ENCODE results near the gene ACOT11.
"Not testable (repeated sequence)": the region's sequence is repeated elsewhere in the genome, so short reads cannot be mapped to it uniquely, and the experiment has no call there.

ACOT11 gene

DNA sequence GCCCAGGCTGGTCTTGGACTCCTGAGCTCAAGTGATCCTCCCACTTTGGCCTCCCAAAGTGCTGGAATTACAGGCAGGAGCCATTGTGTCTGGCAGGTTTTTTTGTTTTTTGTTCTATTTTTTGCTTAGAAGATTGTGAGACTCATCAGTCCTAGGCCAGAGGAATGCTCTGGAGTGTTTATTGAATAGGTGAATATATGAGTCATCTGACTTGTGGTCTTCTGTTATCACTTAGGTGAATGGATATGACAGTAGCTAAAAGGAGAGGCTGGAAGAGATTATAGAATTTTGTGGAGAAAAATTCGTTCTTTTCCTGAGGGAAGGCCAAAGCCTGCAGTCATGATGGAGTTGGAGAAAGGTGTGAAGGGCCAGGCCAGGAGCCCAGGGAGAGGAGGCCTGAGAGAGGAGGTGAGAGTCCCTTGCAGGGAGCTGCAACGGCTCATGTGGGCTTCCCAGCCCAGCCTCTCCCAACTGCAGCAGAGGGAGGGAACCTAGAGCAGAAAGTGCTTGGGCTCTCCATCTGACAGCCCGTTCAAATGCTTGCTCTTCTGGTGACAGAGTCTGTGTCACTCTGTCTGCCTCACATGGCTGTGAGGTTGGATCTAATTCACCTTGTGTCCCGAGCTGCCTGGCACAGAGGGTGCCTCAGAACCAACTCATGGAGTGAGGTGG is 31.6 kb upstream of the ACOT11 start:
- CTCF ChIA-PET = interaction anchor here (0.9 kb wide), 1 partner anchor 16 kb away, joined by 5 read pairs; no protein-coding TSS in a partner anchor
- H3K4me3 ChIP-seq (ENCODE audit: low read depth, low read length) = no peak overlapping the region
- POLR2A ChIA-PET = no interaction called here
- TF ChIP-seq, protein P1, sequence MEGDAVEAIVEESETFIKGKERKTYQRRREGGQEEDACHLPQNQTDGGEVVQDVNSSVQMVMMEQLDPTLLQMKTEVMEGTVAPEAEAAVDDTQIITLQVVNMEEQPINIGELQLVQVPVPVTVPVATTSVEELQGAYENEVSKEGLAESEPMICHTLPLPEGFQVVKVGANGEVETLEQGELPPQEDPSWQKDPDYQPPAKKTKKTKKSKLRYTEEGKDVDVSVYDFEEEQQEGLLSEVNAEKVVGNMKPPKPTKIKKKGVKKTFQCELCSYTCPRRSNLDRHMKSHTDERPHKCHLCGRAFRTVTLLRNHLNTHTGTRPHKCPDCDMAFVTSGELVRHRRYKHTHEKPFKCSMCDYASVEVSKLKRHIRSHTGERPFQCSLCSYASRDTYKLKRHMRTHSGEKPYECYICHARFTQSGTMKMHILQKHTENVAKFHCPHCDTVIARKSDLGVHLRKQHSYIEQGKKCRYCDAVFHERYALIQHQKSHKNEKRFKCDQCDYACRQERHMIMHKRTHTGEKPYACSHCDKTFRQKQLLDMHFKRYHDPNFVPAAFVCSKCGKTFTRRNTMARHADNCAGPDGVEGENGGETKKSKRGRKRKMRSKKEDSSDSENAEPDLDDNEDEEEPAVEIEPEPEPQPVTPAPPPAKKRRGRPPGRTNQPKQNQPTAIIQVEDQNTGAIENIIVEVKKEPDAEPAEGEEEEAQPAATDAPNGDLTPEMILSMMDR (IDR thresholded peaks at IDR 0.05; ENCODE audit: insufficient read depth, low read length, missing control alignments) = no peak
- no peak for DNase-seq (ENCODE audit: low read depth, low spot score)

DNA sequence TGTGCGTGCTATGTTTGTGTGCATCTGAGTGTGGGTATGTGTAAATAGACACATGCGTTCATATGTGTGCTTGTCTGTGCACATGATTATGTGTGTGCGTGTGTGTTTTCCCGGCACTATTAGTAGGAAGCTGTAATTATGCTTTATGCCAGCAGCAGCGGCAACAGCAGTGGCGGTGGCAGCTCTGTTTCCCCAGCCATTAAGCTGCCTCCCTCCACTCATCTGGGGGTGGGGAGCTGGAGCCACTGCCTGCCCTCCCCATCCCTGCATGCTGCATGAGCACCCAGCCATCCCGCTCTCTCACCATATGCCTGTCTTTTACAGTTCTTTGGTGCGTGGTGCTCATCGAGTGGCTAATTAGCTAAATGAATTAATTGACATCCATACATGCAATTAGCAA is 30.5 kb upstream of the ACOT11 start:
- CTCF ChIA-PET = interaction anchor here (1.4 kb wide), 1 partner anchor 18 kb away, joined by 4 read pairs; no protein-coding TSS in a partner anchor
- POLR2A ChIA-PET = no interaction called here
- DNase-seq (ENCODE audit: low read depth, low spot score) = no peak
- TF ChIP-seq, protein P1 (IDR thresholded peaks at IDR 0.05; ENCODE audit: insufficient read depth, low read length, missing control alignments) = no peak
- H3K4me3 ChIP-seq (ENCODE audit: low read depth, low read length) = no peak overlapping the region

DNA sequence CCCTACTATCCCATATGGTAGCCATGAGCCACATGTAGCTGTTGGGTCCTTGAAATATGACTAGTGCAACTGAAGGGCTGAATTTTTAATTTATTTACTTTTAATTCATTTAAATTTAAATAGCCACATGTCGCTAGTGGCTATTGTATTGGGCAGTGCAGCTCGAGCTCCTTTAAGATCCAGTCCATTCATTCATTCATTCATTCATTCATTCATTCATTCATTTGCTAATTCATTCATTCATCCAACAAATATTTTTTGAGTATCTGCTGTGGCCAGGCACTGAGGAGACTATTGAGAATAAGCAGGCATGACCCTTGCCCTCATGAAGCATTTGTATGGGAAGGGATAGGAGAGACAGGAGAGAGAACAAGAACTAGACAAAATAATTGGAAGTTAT is 29.5 kb upstream of the ACOT11 start:
- no peak for DNase-seq (ENCODE audit: low read depth, low spot score)
- no peak overlapping the region for H3K4me3 ChIP-seq (ENCODE audit: low read depth, low read length)
- TF ChIP-seq, protein P1 (IDR thresholded peaks at IDR 0.05; ENCODE audit: insufficient read depth, low read length, missing control alignments) = no peak
- ChIA-PET CTCF (interaction anchor here (1.2 to 1.4 kb wide), 3 partner anchors 12 to 407 kb away, joined by 3 to 4 read pairs (median 3); no protein-coding TSS in a partner anchor), POLR2A (no interaction called here)

DNA sequence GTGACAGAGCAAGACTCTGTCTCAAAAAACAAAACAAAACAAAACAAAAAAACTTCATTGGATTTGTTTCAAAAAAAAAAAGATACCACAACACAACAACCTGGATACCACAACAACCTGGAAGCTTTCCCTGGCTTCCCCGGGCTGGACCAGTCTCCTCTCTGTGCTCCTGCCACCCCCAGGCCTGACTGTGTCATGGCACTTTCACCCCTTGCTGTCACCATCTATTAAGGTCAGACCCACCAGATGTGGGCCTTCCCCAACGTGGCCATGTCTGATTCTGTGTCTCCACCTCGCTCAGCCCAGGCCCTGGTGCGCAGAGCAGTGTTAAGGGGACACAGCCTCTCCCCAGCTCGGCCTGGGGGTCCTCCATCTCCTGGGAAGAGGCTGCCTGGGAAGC is 28.3 kb upstream of the ACOT11 start:
- H3K4me3 ChIP-seq (ENCODE audit: low read depth, low read length) = no peak overlapping the region
- DNase-seq (ENCODE audit: low read depth, low spot score) = no peak
- ChIA-PET CTCF (interaction anchor here (1.2 to 1.3 kb wide), 2 partner anchors 11 to 408 kb away, joined by 3 read pairs; no protein-coding TSS in a partner anchor), POLR2A (no interaction called here)
- TF ChIP-seq, protein P1 (IDR thresholded peaks at IDR 0.05; ENCODE audit: insufficient read depth, low read length, missing control alignments) = no peak

DNA sequence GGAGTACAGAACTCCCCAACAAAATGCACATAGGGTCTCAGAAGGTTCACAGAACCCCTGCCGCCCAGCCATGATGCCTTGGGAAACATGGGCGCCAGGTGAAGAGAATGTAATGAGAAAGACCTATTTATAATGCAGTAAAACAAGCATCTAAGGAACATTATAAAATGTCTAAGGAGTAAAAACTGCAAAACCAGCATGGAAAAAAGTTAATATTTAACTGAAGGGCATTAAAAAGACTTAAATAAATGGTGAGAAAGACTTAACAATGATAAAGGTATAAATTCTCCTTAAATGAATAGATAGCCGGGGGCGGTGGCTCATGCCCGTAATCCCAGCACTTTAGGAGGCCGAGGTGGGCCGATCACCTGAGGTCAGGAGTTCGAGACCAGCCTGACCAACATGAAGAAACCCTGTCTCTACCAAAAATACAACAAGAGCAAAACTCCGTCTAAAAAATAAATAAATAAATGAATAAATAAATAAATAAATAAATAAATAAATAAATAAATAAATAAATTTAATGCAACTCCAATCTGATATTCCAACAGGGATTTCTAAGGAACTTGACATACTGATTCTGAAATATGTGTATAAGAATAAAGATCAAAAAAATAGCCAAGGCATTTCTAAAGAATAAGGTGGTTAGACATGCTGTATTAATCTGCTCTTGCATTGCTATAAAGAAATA is 27.3 kb upstream of the ACOT11 start:
- no peak for DNase-seq (ENCODE audit: low read depth, low spot score)
- ChIA-PET CTCF (interaction anchor here (1.0 kb wide), 1 partner anchor 31 kb away, joined by 4 read pairs; no protein-coding TSS in a partner anchor), POLR2A (no interaction called here)
- TF ChIP-seq, protein P1 (IDR thresholded peaks at IDR 0.05; ENCODE audit: insufficient read depth, low read length, missing control alignments) = no peak
- H3K4me3 ChIP-seq (ENCODE audit: low read depth, low read length) = no peak overlapping the region

DNA sequence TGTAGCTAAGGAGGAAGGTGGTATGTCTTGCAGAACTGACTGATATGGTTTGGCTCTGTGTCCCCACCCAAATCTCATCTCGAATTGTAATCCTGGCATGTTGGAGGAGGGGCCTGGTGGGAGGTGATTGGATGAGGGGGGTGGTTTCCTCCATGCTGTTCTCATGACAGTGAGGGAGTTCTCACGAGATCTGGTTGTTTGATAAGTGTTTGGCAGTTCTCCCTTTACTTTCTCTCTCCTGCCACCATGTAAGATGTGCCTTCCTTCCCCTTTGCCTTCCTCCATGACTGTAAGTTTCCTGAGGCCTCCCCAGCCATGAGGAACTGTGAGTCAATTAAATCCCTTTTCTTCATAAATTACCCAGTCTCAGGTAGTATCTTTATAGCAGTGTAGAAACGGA is 21.5 kb upstream of the ACOT11 start:
- CTCF ChIA-PET; H3K4me3 ChIP-seq (ENCODE audit: low read depth, low read length); POLR2A ChIA-PET; DNase-seq (ENCODE audit: low read depth, low spot score): not testable (repeated sequence)

Data from AG04449 (cell line).